HG03575 (cell line): Measurements from ENCODE around the gene SETDB2.

Source experiments
- ATAC-seq: cut with Tn5 transposase; IDR thresholded peaks from one replicate; pipeline ENCODE4 v1.9.1; 2021; ENCODE audit not compliant: unreplicated experiment, insufficient number of reproducible peaks, low FRiP score; ENCODE audit errors: extremely low read depth

SETDB2 gene

GRCh38 chr13:49424011-49424560 lies 20.0 kb upstream of the SETDB2 start:
- no peak for ATAC-seq

GRCh38 chr13:49428041-49428763 lies 15.9 kb upstream of the SETDB2 start:
- ATAC-seq, result no peak

DNA sequence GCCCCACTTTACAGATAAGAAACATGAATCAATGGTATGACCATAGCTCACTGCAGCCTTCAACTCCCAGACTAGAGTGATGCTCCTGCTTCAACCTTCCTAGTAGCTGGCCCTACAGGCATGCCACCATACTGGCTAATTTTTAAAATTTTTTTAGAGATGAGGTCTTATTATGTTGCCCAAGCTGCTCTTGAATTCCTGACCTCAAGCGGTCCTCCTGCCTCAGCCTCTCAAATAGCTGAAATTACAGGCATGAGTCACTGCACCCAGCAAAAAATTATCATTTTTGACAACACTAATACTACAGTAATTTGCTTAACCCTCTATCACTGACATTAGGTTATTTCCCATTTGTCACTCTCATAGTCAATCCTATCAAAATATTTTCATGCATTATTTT lies 15.0 kb upstream of the SETDB2 start:
- no peak for ATAC-seq

- no peak for ATAC-seq
Measured at GRCh38 chr13:49435992-49436391, 8.1 kb upstream of the SETDB2 start.

DNA sequence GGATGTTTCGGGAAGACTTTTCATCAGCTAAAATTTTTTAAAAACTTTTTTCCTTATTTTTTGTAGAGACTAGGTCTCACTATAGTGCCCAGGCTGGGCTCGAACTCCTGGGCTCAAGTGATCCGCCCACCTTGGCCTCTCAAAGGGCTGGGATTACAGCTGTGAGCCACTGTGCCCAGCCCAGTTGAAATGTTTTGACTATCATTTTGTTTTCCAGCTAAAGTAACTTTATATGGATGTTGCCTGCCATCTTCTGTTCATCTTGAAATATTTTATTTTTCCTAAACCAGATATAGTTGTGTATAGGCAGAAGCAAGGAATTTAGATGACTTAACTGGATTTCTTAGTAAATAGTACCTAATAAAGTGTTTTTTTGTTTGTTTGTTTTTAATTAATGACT lies 7.2 kb upstream of the SETDB2 start:
- no peak for ATAC-seq

DNA sequence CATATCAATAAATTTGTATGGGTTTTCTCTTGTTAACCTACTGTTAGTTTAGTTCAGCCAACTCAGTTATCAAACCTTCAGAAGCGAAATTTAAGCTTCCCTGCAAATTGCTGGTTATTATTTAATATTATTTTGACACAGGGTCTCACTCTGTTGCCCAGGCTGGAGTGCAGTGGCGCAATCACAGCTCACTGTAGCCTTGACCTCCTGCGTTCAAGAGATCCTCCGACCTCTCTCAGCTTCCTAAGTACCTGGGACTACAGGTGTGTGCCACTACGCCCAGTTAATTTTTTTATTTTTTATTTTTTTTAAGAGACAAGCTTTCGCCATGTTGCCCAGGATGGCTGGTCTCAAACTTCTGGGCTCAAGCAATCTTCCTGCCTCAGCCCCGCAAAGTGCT lies 6.4 kb upstream of the SETDB2 start:
- no peak for ATAC-seq

- ATAC-seq, result no peak
Measured at GRCh38 chr13:49439609-49440008, 4.5 kb upstream of the SETDB2 start.

DNA sequence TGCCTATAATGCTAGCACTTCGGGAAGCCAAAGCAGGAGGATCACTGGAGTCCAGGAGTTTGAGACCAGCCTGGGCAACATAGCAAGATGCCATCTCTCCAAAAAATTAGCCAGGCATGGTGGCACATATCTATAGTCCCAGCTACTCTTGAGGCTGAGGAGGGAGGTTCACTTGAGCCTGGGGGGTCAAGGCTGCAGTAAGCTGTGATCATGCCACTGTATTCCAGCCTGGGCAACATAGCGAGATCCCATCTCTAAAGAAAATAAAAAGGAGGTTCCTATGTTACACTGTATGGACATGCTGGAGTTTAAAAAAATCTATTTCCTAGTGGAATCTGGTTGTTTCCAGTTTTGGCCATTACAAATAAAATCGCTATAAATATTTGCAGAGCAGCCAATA lies 2.8 kb upstream of the SETDB2 start:
- no peak for ATAC-seq

GRCh38 chr13:49441846-49442245 lies 2.2 kb upstream of the SETDB2 start:
- ATAC-seq, result no peak

DNA sequence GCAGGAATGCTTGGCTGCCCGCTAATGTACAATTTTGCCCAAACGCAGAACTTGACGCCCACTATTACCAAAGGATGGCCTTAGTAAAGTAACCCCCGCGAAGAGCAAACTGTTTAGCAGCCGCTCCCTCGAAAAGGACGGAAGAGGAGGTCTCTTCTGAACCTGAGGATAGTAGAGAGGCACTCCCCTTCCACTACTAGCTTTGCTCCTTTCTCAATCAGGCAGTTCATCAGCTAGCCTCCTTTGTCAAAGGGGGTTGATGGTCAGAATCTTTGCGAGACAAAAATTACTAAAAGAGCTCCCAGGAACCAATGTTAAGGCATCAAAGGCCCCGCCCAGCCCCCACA lies 744 bp upstream of the SETDB2 start:
- no peak for ATAC-seq

- peak; percentile 3 for ATAC-seq
Measured at GRCh38 chr13:49444524-49445395, 686 bp downstream of the SETDB2 start.

- ATAC-seq, result no peak
Measured at GRCh38 chr13:49446473-49446872, 2.4 kb downstream of the SETDB2 start.

DNA sequence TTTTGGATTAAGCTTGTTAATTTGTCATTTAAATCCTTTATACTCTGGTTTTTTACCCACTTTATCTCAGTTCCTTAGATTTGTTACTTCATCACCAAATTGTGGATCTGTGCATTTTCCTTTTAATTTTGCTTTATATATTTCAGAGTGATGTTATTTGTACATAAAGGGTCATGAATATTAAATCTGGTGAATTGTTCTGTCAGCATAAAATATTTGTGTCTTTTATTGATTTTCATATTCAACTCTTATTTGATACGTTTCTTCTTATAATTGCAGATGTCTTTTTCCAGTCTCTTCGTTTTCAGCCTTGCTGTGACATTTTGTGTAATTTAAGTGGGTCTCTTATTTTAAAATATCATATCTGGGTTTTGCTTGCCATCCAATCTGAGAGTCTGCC lies 4.7 kb downstream of the SETDB2 start:
- ATAC-seq, result no peak

- no peak for ATAC-seq
Measured at GRCh38 chr13:49450105-49450819, 6.2 kb downstream of the SETDB2 start.

DNA sequence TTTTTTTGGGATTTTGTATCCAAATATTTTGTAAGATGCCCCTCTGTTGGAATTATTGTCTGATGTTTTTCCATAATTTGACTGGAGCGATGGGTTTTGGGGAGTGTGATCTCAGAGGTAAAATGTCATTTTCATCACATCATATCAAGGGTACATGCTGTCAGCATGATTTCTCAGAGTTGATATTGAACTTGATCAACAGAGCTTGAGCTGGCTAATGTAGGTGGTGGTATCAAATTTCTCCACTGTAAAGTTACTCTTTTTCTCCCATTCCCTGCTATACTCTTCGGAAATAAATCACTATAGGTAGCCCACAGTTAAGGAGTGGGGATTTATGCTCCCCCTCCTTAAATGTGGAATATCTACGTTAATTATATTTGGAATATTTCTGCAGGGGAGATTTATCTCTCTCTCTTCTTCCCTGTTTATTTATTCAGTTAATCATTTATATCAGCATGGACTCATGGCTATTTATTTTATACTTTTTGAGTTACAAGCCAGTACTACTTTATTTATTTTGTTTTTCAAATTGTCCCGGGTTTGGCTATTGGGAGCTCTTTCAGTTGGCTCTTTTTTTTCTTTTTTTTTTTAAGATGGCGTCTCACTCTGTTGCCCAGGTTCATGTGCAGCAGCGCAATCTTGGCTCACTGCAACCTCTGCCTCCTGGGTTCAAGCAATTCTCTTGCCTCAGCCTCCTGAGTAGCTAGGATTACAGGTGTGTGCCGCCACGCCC lies 8.8 kb downstream of the SETDB2 start:
- no peak for ATAC-seq

DNA sequence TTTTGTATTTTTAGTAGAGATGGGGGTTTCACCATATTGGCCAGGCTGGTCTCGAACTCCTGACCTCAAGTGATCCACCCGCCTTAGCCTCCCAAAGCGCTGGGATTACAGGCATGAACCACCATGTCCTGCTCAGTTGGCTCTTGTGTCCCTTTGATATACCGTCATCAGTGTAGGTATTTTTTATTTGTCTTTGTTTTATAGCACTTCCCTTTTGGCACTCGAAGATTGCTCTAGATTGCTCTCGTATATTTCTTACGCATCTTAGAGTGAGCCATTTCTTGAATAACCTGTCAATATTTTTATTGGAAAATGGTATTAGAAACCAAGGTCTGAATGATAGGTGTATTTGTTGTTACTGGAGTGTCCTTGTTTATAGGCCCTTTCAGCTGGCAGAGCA lies 9.4 kb downstream of the SETDB2 start:
- ATAC-seq, result no peak

DNA sequence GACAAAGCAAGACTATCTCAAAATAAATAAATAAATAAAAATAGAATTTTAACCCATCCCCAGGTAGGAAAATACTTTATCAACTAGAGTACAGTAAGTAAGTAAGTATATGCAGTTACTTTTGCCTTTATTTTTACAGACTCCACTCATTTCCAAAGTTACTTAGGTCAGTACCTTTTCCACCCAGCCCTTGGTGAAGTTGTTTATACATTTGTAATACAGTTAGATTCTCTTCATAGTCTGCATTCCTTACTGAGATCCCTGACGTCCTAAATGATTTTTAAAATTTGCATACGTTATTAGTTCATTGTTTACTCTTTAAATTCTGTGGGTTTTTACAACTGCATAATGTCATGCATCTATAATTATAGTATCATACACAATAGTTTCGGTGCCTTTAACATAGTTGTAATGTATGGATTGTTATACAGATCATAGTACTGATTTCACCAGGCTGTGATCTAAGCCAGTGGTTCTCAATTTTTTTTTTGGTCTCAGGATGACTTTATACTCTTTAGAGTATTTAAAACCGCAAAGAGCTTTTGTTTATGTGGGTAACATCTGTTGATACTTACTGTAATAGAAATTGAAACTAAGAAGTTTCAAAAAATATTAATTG lies 10.4 kb downstream of the SETDB2 start:
- peak; percentile 78 for ATAC-seq

GRCh38 chr13:49455007-49455398 lies 10.9 kb downstream of the SETDB2 start:
- ATAC-seq, result no peak

GRCh38 chr13:49456156-49456555 lies 12.1 kb downstream of the SETDB2 start:
- no peak for ATAC-seq
